Measurements from ENCODE around the gene GAST. TPM values are rescaled to one million over a fixed set of nuclear protein-coding genes. Genes with fewer than 3 reads are reported as not detected.

Gene GAST
- total and polyA plus RNA-seq, 10 of the 15 experiments (the other 5 are each of a cell fraction or from before 2014, with no cell fraction given) = not detected

GRCh38 chr17:41758601-41759000 lies 46.5 kb downstream of the GAST start:
- POLR2A ChIA-PET = no interaction called here
- TF ChIP-seq DPF2 (IDR thresholded peaks at IDR 0.05) = no peak

GRCh38 chr17:41760878-41761277 lies 48.7 kb downstream of the GAST start:
- Histone ChIP-seq H3K9ac (ENCODE audit: control insufficient read depth, insufficient read depth, low read length) (no peak overlapping the region), H3K9me3 (replicated peaks; ENCODE audit: control insufficient read depth, insufficient read depth, low read length) (no peaks in the 10 kb centered on the region), H3K4me1 (ENCODE audit: control insufficient read depth, insufficient read depth, low read length) (no peaks in the 10 kb centered on the region), H4K20me1 (ENCODE audit: control insufficient read depth, insufficient read depth) (no peaks in the 10 kb centered on the region), H3K36me3 (ENCODE audit: control insufficient read depth in 2 of 2, insufficient read depth in 2 of 2, low read length in 1 of 2) (peaks cover 0 to 11% of the 10 kb centered on the region in 2 experiments; a peak in 2 of 4 replicates), H3K4me3 (no peak overlapping the region), H3K79me2 (ENCODE audit: control insufficient read depth, insufficient read depth, low read length) (no peaks in the 10 kb centered on the region), H3K4me2 (ENCODE audit: control insufficient read depth, insufficient read depth) (no peak overlapping the region), H2AFZ (ENCODE audit: control insufficient read depth, low read depth, low read length) (no peak overlapping the region), H3K27me3 (replicated peaks in 1 of 2; ENCODE audit: control insufficient read depth in 2 of 2, insufficient read depth in 2 of 2, low read length in 1 of 2) (no peaks in the 10 kb centered on the region), H3K27ac (ENCODE audit: control insufficient read depth, insufficient read depth) (no peak overlapping the region)
- ATAC-seq (peak; percentile 27; the same call in 2 of the 3 replicates), FAIRE-seq (no peak), DNase-seq (ENCODE audit: low read depth, low spot score) (no peak)
- intact Hi-C loops (cut with micrococcal nuclease; ENCODE audit: unreplicated experiment) (no loop called here), in situ Hi-C loops (cut with MboI) (loop anchor here (5.0 kb wide), 1 partner anchor 49 kb away; the partner anchor contains the start of gene GAST)
- ChIA-PET CTCF (interaction anchor here (0.9 kb wide), 1 partner anchor 181 kb away, joined by 6 read pairs; no protein-coding TSS in a partner anchor), SMC1A (ENCODE audit: uncharacterized antibody, unreplicated experiment) (no interaction called here), RAD21 (ENCODE audit: unreplicated experiment) (no interaction called here), POLR2A (interaction anchor here (0.5 kb wide), 1 partner anchor 171 kb away, joined by 4 read pairs; no protein-coding TSS in a partner anchor)
- WGBS (ENCODE audit: insufficient coverage, insufficient replicate concordance, low lambda C conversion rate, missing lambda C conversion rate) = 13% methylated on average over 6 of the region's 6 CpGs
- no TSS peak for BruUV-seq (replicated peaks)
- TF ChIP-seq SPI1 (IDR thresholded peaks at IDR 0.05; ENCODE audit: borderline replicate concordance, insufficient read depth, low read depth, low read length) (peak; percentile 18; the same call in 1 of the 2 replicates), CBX5 (IDR thresholded peaks at IDR 0.05; ENCODE audit: low read depth) (no peak), EZH2 (IDR thresholded peaks at IDR 0.05; ENCODE audit: borderline replicate concordance, control insufficient read depth, low read depth, low read length) (no peak), IKZF1 (conservative IDR thresholded peaks at IDR 0.05) (no peak), TAF1 (IDR thresholded peaks at IDR 0.05; ENCODE audit: borderline replicate concordance, low read depth, low read length) (no peak), BCL3 (IDR thresholded peaks at IDR 0.05; ENCODE audit: borderline replicate concordance, insufficient read depth, low read depth, low read length, poor library complexity, severe bottlenecking) (no peak), FOS (IDR thresholded peaks at IDR 0.05; ENCODE audit: borderline replicate concordance, extremely low read depth, insufficient read length) (no peak)

More at GRCh38 chr17:41758601-41759000, 46.5 kb downstream of the GAST start:
- no TSS peak for BruUV-seq (replicated peaks)
- Histone ChIP-seq H3K9me3 (replicated peaks; ENCODE audit: control insufficient read depth, insufficient read depth, low read length) (no peaks in the 10 kb centered on the region), H4K20me1 (ENCODE audit: control insufficient read depth, insufficient read depth) (no peaks in the 10 kb centered on the region), H3K36me3 (ENCODE audit: control insufficient read depth in 2 of 2, insufficient read depth in 2 of 2, low read length in 1 of 2) (peaks cover 0 to 8% of the 10 kb centered on the region in 2 experiments; a peak in 2 of 4 replicates), H3K9ac (ENCODE audit: control insufficient read depth, insufficient read depth, low read length) (no peak overlapping the region), H3K27me3 (replicated peaks in 1 of 2; ENCODE audit: control insufficient read depth in 2 of 2, insufficient read depth in 2 of 2, low read length in 1 of 2) (no peaks in the 10 kb centered on the region), H3K4me1 (ENCODE audit: control insufficient read depth, insufficient read depth, low read length) (no peaks in the 10 kb centered on the region), H3K4me3 (no peak overlapping the region), H3K4me2 (ENCODE audit: control insufficient read depth, insufficient read depth) (no peak overlapping the region), H2AFZ (ENCODE audit: control insufficient read depth, low read depth, low read length) (no peak overlapping the region), H3K79me2 (ENCODE audit: control insufficient read depth, insufficient read depth, low read length) (no peaks in the 10 kb centered on the region), H3K27ac (ENCODE audit: control insufficient read depth, insufficient read depth) (no peak overlapping the region)
- CTCF ChIA-PET = no interaction called here
- intact Hi-C loops (cut with micrococcal nuclease; ENCODE audit: unreplicated experiment) (no loop called here), in situ Hi-C loops (cut with MboI) (no loop called here)
- ATAC-seq (no peak), DNase-seq (ENCODE audit: low read depth, low spot score) (no peak), FAIRE-seq (no peak)
- 19% methylated on average over 9 of the region's 9 CpGs for WGBS (ENCODE audit: insufficient coverage, insufficient replicate concordance, low lambda C conversion rate, missing lambda C conversion rate)
- RAD21 ChIA-PET (ENCODE audit: unreplicated experiment) = no interaction called here
- SMC1A ChIA-PET (ENCODE audit: uncharacterized antibody, unreplicated experiment) = no interaction called here

All from GM12878 (cell line).